Hepatocyte (in vitro differentiated cells): ENCODE data around the gene POLR1C. TPM values are rescaled to one million over a fixed set of nuclear protein-coding genes. Genes with fewer than 3 reads are reported as not detected.

Experiments
- DNase-seq: peaks from one replicate; pipeline ENCODE4 v3.0.0-alpha.2; 2016; ENCODE audit warnings: low spot score
- H2AFZ ChIP-seq: fragments of 200-600 bp; sonication (generic); 2 replicates; pipeline ENCODE4 v1.6.0; 2016; ENCODE audit warnings: antibody characterized with exemption, mild to moderate bottlenecking
- H3K27ac ChIP-seq: fragments of 200-600 bp; sonication (generic); 2 replicates; pipeline ENCODE4 v1.5.1; 2016; ENCODE audit warnings: mild to moderate bottlenecking
- H3K27me3 ChIP-seq: fragments of 200-600 bp; sonication (generic); 2 replicates; pipeline ENCODE4 v1.6.1; 2016
- H3K36me3 ChIP-seq: fragments of 200-600 bp; sonication (generic); replicated peaks from 2 replicates; pipeline ENCODE4 v1.5.1; 2016; ENCODE audit warnings: low read depth; ENCODE audit not compliant: insufficient read depth
- H3K4me1 ChIP-seq: fragments of 200-600 bp; sonication (generic); 2 replicates; pipeline ENCODE4 v1.5.1; 2016; ENCODE audit warnings: mild to moderate bottlenecking, moderate library complexity; ENCODE audit not compliant: insufficient read depth
- H3K4me2 ChIP-seq: fragments of 200-600 bp; sonication (generic); 2 replicates; pipeline ENCODE4 v1.6.0; 2016
- H3K4me3 ChIP-seq: fragments of 200-600 bp; sonication (generic); 2 replicates; pipeline ENCODE4 v1.5.1; 2016; ENCODE audit warnings: mild to moderate bottlenecking
- H3K79me2 ChIP-seq: fragments of 200-600 bp; sonication (generic); 2 replicates; pipeline ENCODE4 v1.6.0; 2017; ENCODE audit warnings: mild to moderate bottlenecking
- H3K9me2 ChIP-seq: fragments of 200-600 bp; sonication (generic); replicated peaks from 2 replicates; pipeline ENCODE4 v1.6.0; 2017; ENCODE audit warnings: mild to moderate bottlenecking; ENCODE audit not compliant: insufficient read depth
- H3K9me3 ChIP-seq: fragments of 200-600 bp; sonication (generic); 2 replicates; pipeline ENCODE4 v1.5.1; 2016; ENCODE audit warnings: low read depth, mild to moderate bottlenecking
- H4K20me1 ChIP-seq: fragments of 200-600 bp; sonication (generic); 2 replicates; pipeline ENCODE4 v1.6.0; 2016; ENCODE audit warnings: mild to moderate bottlenecking; ENCODE audit not compliant: insufficient read depth, poor library complexity, severe bottlenecking
- EZH2 ChIP-seq: fragments of 200-600 bp; sonication (generic); IDR thresholded peaks from 2 replicates; pipeline ENCODE4 v1.6.1; 2016; ENCODE audit warnings: antibody characterized with exemption, mild to moderate bottlenecking, borderline replicate concordance
- EZH2phosphoT487 ChIP-seq: fragments of 200-600 bp; sonication (generic); IDR thresholded peaks from one replicate; pipeline ENCODE4 v1.6.1; 2018; ENCODE audit warnings: antibody characterized with exemption, mild to moderate bottlenecking, low read depth, moderate library complexity; ENCODE audit not compliant: unreplicated experiment, severe bottlenecking
- WGBS: methylation state at CpG from one replicate; pipeline ENCODE4 v1.1.6; 2016; ENCODE audit warnings: low lambda C conversion rate; ENCODE audit errors: missing lambda C conversion rate; 5-methylcytosine and 5-hydroxymethylcytosine counted together
- polyA plus RNA-seq: library from polyadenylated mRNA; unstranded; fragments of >200 nt; fragmentation: Nextera tagmentation; extraction: Ambion mirVana; gene quantifications from 2 replicates; pipeline ENCODE4 v1.2.1, GENCODE V29; 2016
- total RNA-seq: library from RNA; depleted of rRNA; stranded (reverse); fragments of >200 nt; gene quantifications from 2 replicates; pipeline ENCODE4 v1.2.3, GENCODE V29; 2014
- TF ChIP-seq, protein P1 (sequence below): fragments of 200-600 bp; sonication (generic); IDR thresholded peaks from 2 replicates; pipeline ENCODE4 v1.5.1; 2016; ENCODE audit warnings: antibody characterized with exemption, mild to moderate bottlenecking; ENCODE audit not compliant: poor library complexity

Gene POLR1C
- total and polyA plus RNA-seq, 2 experiments from 2014 or later: 26.1 to 36.2 TPM

DNA sequence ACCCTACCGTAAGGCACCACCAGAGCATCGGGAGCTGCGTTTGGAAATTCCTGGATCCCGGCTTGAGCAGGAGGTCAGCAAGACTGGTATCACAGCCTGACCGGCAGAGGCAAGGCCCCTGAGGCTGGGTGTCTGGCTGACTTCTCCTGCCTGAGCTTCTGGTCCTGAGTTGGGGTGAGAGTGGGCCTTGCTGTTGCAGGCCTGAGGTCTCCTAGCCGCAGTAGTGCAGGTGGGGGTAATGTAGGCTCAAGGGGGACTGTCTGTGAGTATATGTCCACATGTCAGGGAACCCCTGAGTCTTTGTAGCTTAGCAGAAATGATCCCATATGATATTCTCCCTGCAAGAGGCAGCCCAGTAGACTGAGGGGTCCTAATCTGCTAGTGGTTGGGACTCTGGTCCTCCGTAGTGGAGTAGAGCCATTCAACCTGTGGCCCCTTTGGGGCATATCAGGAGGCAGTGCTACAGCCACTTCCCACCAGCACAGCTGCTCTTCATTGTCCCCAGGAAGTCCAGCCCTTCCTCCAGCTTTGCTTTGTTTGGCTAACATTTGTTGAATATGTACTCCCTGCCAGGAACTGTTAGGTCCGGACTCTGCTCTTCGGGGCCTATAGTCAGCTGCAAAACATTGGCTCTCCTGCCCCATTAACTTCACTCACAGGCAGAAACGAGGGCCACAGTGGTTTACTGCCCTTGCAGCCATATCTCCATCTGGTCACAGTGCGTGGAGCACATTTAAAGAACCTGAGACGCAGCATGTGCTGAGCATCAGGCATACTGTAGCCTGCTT is 17.7 kb upstream of the POLR1C start:
- Histone ChIP-seq H3K4me2 (no peak overlapping the region), H2AFZ (no peak overlapping the region), H3K36me3 (no peaks in the 10 kb centered on the region), H3K4me3 (no peak overlapping the region), H3K4me1 (peaks cover 24% of the 10 kb centered on the region), H3K9me3 (no peaks in the 10 kb centered on the region), H4K20me1 (peaks cover 12% of the 10 kb centered on the region), H3K79me2 (peaks cover 17% of the 10 kb centered on the region), H3K27me3 (no peaks in the 10 kb centered on the region), H3K9me2 (no peaks in the 10 kb centered on the region), H3K27ac (no peak overlapping the region)
- no peak for TF ChIP-seq EZH2
- TF ChIP-seq, protein P1, sequence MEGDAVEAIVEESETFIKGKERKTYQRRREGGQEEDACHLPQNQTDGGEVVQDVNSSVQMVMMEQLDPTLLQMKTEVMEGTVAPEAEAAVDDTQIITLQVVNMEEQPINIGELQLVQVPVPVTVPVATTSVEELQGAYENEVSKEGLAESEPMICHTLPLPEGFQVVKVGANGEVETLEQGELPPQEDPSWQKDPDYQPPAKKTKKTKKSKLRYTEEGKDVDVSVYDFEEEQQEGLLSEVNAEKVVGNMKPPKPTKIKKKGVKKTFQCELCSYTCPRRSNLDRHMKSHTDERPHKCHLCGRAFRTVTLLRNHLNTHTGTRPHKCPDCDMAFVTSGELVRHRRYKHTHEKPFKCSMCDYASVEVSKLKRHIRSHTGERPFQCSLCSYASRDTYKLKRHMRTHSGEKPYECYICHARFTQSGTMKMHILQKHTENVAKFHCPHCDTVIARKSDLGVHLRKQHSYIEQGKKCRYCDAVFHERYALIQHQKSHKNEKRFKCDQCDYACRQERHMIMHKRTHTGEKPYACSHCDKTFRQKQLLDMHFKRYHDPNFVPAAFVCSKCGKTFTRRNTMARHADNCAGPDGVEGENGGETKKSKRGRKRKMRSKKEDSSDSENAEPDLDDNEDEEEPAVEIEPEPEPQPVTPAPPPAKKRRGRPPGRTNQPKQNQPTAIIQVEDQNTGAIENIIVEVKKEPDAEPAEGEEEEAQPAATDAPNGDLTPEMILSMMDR: no peak
- no peak for TF ChIP-seq EZH2phosphoT487
- DNase-seq: no peak
- 93% methylated on average over 12 of the region's 12 CpGs for WGBS

DNA sequence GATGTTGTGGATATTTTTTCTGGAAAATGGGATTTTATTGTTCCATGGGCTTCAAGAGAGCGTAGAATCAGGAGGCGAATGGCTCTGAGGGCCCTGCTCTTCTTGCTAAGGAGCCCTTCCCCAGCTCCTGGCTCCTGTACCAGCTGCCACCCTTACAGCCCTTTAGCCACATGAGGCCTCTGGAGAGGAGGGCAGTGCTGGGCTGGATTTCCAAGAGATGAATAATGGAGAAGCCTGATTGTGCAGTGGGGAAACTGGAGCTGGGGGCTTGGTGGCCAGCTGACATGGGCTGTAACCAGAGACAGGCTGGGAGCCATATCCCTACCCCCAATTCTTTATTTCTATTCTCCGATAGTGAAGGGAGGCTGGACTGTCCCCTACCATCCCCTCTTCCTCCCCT is 16.0 kb upstream of the POLR1C start:
- no peaks in the 10 kb centered on the region for H3K27me3 ChIP-seq
- 98% methylated on average over 3 of the region's 3 CpGs for WGBS
- H3K36me3 ChIP-seq: no peaks in the 10 kb centered on the region
- H2AFZ ChIP-seq: no peak overlapping the region
- TF ChIP-seq, protein P1: no peak
- TF ChIP-seq EZH2phosphoT487 (no peak), EZH2 (no peak)
- H3K4me3 ChIP-seq: no peak overlapping the region
- peaks cover 7% of the 10 kb centered on the region for H3K79me2 ChIP-seq
- DNase-seq: no peak
- no peak overlapping the region for H3K27ac ChIP-seq
- H3K4me2 ChIP-seq: no peak overlapping the region
- H3K4me1 ChIP-seq: peaks cover 12% of the 10 kb centered on the region
- H4K20me1 ChIP-seq: peaks cover 9% of the 10 kb centered on the region
- H3K9me3 ChIP-seq: no peaks in the 10 kb centered on the region
- H3K9me2 ChIP-seq: no peaks in the 10 kb centered on the region

DNA sequence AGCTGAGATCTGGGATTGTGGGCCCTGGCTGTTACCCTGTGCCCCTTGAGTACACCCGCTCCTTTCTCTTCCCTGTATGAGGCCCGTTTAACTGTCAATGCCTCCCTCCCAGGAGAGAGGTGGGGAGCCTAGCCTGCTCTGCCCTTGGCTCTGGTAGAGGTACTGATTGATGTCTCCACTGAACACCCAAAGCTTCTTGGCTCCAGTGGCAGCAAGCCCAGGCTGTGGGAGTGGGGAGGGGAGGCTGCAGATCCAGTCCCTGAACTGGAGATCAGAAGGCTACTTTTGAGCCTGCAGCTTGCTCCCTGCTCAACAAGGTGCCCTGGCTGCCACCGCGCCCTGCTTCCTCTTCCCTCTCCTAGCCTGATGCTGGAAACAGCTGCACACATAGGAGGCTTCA is 14.2 kb upstream of the POLR1C start:
- no peak overlapping the region for H2AFZ ChIP-seq
- H3K4me3 ChIP-seq: no peak overlapping the region
- no peak overlapping the region for H3K27ac ChIP-seq
- H3K79me2 ChIP-seq: no peaks in the 10 kb centered on the region
- H3K9me3 ChIP-seq: no peaks in the 10 kb centered on the region
- no peak for TF ChIP-seq EZH2
- TF ChIP-seq EZH2phosphoT487: no peak
- TF ChIP-seq, protein P1: no peak
- 93% methylated on average over 4 of the region's 4 CpGs for WGBS
- DNase-seq: no peak
- no peaks in the 10 kb centered on the region for H3K36me3 ChIP-seq
- H3K27me3 ChIP-seq: no peaks in the 10 kb centered on the region
- H3K4me2 ChIP-seq: no peak overlapping the region
- peaks cover under 1% of the 10 kb centered on the region for H4K20me1 ChIP-seq
- H3K9me2 ChIP-seq: no peaks in the 10 kb centered on the region
- peaks cover 4% of the 10 kb centered on the region for H3K4me1 ChIP-seq
